Astrocyte of the hippocampus (primary cell): Measurements from ENCODE around the gene HAPLN2.
A peak's percentile ranks its signal among the peaks of the same experiment; 100 is the strongest.

Experiments
- DNase-seq: peaks from one replicate; pipeline ENCODE4 v3.0.0; 2011; ENCODE audit warnings: low read depth, low spot score

HAPLN2 gene

GRCh38 chr1:156644146-156644545, 24.9 kb downstream of the HAPLN2 start:
- no peak for DNase-seq

DNA sequence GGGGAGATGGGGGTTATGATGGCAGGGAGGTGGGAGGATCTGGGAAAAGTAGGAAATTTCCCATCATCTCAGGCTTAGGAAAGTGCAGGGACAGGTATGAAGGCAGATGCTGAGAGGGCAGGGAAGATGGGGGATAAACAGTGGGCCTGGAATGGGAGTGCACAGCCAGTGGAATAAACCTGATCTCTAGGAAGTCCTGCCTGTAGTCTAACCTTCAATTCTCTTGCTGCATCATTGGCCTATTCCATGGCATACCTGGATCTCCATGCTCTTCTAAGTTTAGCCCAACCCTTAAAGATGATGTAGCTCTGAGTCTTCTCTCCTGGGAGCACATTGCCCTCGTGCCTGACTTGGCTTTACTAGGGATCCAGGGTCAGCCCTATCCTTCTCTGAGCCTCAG, 25.4 kb downstream of the HAPLN2 start:
- DNase-seq = no peak

DNA sequence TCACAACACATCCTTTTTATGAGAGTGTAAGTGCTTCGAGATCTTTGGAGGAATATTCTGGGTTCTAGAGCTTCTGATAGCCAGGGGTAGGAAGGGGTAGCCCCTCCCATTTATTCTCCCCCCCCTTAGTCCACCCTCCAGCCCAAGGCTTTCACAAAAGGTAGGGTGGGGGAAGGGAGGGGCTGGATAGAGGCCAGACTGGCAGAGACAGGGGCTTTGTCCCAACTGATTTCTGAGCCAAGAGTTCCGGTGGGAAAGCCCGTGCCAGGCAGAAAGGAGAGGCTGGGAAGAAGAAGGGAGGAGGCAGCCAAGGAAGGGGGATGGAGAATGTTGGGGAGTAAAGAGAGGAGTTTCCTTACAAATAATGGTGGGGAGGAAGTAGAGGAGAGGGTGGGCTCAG, 25.8 kb downstream of the HAPLN2 start:
- DNase-seq = no peak

DNA sequence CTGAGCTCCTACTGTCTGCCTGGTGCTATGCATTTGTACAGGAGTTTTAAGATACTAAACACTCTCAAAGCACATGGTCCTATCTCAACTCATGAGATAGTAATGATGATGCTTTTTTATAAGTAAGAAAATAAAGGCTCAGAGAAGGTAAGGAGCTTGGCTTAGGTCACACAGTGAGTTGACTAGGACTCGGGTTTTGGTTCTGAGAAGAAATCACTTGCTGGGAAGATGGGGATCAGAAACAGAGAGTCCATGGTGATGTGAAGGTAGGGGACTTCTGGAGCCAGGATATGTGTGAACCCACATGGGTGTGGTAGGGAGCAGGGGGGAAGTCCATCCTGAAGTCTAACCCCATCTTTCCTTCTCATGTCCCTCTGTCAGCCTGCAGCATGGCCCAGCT, 26.5 kb downstream of the HAPLN2 start:
- no peak for DNase-seq

GRCh38 chr1:156646738-156647211, 27.6 kb downstream of the HAPLN2 start:
- no peak for DNase-seq

GRCh38 chr1:156647351-156647750, 28.1 kb downstream of the HAPLN2 start:
- no peak for DNase-seq

- DNase-seq = no peak
These were observed 29.3 kb downstream of the HAPLN2 start for GRCh38 chr1:156648496-156648895.

DNA sequence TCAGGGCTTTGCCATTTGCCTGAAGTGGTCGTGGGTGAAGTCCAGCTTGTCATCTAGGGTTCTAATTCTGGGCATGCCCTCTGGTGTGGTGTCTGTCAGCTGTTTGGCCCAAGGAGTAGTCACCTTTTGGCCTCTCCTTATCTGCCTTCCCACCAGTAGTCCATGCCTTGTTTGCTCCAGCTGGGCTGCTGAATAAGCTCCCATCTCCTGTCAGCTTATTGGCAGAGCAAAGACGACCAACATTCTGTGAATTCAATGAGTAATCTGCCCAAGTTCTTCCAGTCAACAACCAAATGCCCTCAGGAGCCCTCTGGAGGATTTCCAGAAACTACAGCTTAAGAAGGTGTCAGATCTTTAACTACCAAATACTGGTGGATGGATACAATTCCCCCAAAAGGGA, 29.7 kb downstream of the HAPLN2 start:
- DNase-seq = no peak

GRCh38 chr1:156652131-156652991, 33.1 kb downstream of the HAPLN2 start:
- peak; percentile 77 for DNase-seq

DNA sequence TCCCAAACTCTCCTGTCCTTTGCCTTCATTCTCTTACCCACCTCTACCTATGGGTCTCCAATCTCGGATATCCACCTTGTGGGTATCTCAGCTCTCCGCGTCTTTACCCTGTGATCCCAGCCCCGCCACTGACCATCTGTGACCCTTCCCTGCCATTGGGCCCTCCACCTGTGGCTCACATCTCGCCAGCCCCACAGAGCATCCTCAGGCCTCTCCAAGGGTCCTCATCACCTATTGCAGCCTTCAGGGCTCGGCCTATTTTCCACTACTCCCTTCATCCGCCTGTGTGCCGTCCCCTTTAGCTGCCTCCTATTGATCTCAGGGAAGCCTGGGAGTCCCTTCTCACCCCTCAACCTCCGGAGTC, 33.8 kb downstream of the HAPLN2 start:
- DNase-seq = no peak

- DNase-seq = no peak
These were observed 35.5 kb downstream of the HAPLN2 start for GRCh38 chr1:156654700-156655099.

GRCh38 chr1:156655151-156655903, 36.1 kb downstream of the HAPLN2 start:
- DNase-seq = no peak

- DNase-seq = no peak
These were observed 36.8 kb downstream of the HAPLN2 start for GRCh38 chr1:156655904-156656516.

DNA sequence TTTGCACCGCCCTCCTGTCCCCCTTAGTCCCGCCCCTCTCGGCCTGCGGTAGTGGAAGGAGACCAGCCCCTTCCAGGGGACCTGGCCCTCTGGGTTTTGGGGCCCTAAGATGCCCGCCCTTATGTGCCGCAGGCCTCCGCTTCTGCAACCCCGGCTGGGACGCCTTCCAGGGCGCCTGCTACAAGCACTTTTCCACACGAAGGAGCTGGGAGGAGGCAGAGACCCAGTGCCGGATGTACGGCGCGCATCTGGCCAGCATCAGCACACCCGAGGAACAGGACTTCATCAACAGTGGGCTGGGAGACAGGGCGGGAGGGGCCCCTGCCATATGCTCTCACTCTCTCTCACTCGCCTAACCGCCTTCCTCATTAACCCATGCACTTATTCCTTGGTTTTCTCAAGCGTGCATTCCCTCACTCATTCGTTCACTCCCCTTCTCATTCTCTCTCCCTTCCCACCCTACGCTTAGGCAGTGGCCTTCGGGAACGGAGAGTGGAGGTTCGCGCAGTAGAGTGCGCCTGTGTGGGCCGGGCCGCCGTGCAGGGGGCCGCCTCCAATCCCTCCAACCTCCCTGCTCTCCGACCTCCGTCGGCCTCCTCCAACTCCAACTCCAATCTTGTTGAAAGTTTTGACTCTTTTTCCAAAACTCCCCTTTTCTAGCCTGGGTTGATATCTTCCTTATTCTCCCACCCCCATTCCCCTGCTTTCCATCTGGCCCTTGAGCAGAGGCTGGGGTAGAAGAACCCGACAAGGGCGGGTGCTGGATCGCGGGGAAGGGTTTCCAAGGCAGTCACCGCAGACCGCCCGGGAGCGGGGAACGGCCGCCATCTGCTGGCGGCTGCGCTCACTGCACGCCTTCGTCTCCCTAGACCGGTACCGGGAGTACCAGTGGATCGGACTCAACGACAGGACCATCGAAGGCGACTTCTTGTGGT, 37.9 kb downstream of the HAPLN2 start:
- peak; percentile 81 for DNase-seq

DNA sequence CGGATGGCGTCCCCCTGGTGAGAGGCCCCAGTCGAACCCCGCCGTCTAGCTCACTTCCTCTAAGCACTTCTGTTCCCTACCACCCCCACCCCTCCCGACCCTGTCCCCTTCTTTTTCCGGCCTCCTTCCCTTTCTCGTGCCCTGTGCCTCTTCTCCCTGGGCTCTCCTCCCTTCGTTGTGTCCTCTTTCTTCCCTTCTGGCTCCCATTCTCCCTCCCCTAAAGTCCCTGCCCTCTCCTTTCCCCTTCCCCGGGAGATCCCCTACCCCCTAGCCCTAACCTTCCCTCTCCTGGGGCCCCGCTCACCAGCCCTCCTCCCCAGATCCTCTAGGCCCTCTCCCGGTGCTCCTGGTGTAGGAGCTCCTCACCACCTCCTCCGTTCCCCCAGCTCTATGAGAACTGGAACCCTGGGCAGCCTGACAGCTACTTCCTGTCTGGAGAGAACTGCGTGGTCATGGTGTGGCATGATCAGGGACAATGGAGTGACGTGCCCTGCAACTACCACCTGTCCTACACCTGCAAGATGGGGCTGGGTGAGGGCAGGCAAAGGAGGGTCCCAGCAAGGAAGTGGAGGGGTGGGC, 38.6 kb downstream of the HAPLN2 start:
- DNase-seq = no peak

DNA sequence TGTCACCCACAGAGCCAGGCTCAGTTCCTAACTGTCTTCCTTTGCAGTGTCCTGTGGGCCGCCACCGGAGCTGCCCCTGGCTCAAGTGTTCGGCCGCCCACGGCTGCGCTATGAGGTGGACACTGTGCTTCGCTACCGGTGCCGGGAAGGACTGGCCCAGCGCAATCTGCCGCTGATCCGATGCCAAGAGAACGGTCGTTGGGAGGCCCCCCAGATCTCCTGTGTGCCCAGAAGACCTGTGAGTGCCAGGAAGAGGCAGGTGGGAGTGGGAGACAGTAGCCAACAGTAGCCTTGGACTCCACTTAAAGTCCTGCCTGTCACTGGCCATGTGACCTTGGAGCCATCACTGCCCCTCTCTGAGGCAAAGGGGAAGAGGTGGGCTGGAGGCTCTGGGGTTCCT, 39.3 kb downstream of the HAPLN2 start:
- no peak for DNase-seq

- no peak for DNase-seq
These were observed 39.8 kb downstream of the HAPLN2 start for GRCh38 chr1:156658945-156659574.

GRCh38 chr1:156659661-156659987, 40.4 kb downstream of the HAPLN2 start:
- no peak for DNase-seq

GRCh38 chr1:156659988-156660751, 41.0 kb downstream of the HAPLN2 start:
- DNase-seq = peak; percentile 99

DNA sequence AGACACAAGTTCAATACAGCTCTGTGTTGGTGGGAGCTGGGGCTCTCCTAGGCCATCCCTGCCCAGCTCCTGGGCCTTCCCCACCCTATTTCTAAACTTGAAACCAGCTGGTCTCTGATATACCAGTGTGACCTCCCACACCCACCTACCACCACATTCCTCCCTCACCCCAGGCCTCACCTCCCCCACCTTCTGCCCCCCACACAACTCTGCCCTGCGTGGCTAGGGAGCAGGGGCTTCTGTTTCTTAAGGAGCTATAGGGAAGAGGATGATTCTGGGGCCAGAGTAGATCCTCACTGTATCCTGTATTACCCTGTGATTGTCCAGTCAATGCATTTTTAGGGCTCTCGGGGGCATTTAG, 41.5 kb downstream of the HAPLN2 start:
- DNase-seq = no peak
